ENCODE measurements around the gene GRM4. TPM values are rescaled to one million over a fixed set of nuclear protein-coding genes. Genes with fewer than 3 reads are reported as not detected.

Gene GRM4
- polyA plus RNA-seq, 3 donors = 0.03 to 0.26 TPM; not detected in 1

DNA sequence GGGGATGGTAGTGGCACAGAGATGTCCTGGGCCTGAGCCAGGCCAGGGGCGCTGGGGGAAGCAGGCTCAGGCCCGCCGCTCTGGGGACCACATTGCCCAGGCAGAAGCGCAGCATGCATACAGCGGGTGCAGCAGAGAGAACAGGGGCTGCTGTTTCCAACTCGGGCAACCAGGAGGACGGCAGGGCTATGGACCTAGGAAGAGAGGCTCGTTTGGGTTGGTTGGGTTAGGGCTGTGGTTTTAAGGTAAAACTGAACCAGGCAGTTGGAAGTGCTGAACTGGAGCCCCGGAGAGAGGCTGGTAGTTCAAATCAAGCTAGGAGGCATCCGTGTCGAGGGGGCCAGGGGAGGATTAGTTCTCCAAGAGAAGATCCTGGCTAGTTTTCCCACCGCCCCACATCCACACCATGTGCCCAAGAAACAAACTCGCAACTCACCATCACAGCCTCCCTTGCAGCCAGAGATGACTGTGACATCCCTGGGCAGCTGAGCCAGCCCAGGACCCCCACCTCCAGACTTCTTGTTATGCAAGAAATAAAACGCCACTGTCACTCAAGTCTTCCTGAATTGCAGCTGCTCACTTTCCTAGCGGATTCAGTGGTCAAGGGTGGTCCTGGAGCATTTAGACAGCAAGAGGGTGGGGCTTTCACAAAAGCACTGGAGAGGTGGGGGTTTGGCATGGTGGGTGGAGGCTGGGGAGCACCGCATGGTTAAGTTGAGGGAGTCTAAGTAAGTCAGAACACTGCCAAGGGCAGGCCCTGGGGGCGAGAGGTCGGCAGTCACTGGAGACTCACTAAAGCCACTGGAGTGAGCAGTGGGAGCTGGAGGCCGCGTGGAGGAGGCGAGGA lies 161.2 kb downstream of the GRM4 start:
- no peak overlapping the region for H3K27ac ChIP-seq (ENCODE audit: low read depth, low read length)
- WGBS, 3 donors = 76 to 80% (median 76%) methylated on average over 21 of the region's 21 CpGs

GRCh38 chr6:33983721-33984465 lies 162.0 kb downstream of the GRM4 start:
- no peak overlapping the region for H3K27ac ChIP-seq (ENCODE audit: low read depth, low read length)

GRCh38 chr6:33983109-33983716 lies 162.7 kb downstream of the GRM4 start:
- 28 to 54% (median 39%) methylated on average over 13 of the region's 13 CpGs for WGBS, 3 donors
- no peak overlapping the region for H3K27ac ChIP-seq (ENCODE audit: low read depth, low read length)

More at GRCh38 chr6:33983721-33984465, 162.0 kb downstream of the GRM4 start:
- 82 to 89% (median 86%) methylated on average over 8 of the region's 8 CpGs for WGBS, 3 donors

DNA sequence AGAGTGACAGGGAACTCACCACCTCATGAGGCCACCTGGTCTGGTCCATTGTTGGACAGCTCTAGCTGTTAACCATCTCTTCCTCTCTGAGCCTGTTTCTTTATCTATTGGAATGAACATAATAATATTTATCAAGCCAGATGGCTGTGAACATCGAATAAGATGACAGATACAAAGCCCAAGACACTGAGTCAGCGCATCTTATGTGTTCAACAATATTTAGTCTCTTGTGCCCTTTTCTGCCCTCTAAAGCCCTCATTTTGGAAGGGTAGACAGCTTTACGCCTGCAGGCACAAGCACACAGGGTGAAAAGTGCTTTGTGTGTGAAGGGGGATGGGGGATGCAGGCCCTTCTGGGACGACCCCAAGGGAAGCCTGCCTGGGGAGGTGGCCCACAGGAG lies 164.0 kb downstream of the GRM4 start:
- WGBS, 3 donors = 74 to 86% (median 82%) methylated on average over 3 to 4 of the region's 4 CpGs
- H3K27ac ChIP-seq (ENCODE audit: low read depth, low read length) = no peak overlapping the region

DNA sequence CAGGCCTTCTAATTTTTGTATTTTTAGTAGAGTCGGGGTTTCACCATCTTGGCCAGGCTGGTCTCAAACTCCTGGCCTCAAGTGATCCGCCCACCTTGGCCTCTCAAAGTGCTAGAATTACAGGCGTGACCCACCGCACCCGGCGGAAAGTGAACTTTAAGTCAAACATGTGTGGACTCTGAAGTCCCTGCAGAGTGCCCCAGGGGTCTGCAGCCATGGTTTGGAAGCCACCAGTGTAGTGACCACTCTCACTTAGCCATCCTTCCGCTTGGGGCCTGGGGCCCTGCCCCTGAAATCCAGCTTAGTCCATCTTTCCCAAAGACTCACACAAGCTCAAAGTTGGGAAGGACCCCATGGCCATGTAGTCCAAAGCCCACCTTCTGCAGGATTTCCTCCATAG lies 164.5 kb downstream of the GRM4 start:
- WGBS, 3 donors = 95 to 97% (median 95%) methylated on average over 7 of the region's 7 CpGs
- no peak overlapping the region for H3K27ac ChIP-seq (ENCODE audit: low read depth, low read length)

DNA sequence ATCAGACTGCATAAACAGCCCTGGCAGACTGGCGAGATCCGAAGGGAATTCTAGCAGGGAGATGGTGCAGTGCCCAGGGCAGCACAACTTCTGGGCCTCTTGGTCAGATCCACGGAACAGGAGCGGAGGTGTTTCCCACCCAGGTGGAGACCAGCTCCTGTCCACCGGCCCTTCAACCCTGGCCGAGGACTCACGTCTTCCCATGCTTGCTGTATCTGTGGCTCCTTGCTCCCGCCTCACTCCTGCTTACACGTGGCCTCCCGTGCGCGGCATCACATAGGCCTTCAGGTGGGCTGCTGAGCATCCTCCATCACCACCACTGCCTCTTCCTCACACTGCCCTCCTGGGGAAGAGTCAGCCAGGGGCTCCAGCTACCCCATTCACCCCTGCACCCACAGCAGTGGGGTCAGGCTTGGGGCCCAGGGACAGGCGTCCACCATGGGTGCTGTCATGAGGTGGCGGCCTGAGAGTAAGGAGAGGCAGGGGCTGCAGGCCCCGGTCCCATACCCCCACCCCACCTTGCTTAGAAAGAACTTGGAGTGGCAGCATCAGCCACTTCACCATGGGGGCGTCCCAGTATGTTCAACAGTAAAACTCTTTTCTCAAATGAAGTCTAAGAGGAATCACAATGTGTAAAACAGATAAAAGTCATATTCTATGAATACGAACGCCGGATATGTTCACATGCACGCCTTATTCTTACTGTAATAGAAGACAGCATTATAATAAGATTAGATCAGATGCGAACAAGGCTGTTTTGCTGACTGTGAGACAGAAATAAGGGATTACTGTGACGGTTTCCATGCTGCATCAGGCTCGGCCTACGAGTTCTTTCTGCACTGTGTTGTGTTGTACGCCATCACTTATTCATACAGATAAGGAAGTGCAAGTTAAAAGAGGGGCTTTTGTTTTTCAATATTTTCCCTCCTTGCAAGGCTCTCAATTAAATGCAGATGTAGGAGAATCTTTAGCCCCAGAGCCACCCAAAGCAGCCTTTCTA lies 165.4 kb downstream of the GRM4 start:
- H3K27ac ChIP-seq (ENCODE audit: low read depth, low read length) = no peak overlapping the region
- 84 to 86% (median 86%) methylated on average over 23 to 25 of the region's 25 CpGs for WGBS, 3 donors

DNA sequence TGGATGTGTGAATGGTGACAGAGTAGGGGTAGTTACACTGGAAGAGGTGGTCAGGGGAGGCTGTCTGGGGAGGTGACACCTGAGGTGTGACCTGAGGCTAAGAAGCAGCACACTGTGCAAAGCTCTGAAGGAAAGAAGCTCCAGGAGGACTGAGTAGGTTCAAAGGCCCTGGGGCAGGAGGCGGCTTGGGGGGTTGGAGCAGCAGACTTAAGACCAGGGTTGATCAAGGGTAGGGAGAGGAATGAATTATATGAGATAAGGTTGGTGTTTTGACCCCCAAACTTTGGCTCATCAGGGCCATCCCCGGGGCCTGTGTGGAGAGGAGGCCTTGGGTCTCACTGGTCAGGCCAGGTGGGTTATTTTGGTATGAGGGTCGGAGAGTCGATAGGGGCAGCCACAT lies 166.1 kb downstream of the GRM4 start:
- WGBS, 3 donors = 66 to 80% (median 79%) methylated on average over 4 of the region's 4 CpGs
- H3K27ac ChIP-seq (ENCODE audit: low read depth, low read length) = no peak overlapping the region

- H3K27ac ChIP-seq (ENCODE audit: low read depth, low read length) = no peak overlapping the region
- 74 to 75% (median 74%) methylated on average over 14 to 16 of the region's 16 CpGs for WGBS, 3 donors
Observed at GRCh38 chr6:33978412-33979150, 167.3 kb downstream of the GRM4 start.

DNA sequence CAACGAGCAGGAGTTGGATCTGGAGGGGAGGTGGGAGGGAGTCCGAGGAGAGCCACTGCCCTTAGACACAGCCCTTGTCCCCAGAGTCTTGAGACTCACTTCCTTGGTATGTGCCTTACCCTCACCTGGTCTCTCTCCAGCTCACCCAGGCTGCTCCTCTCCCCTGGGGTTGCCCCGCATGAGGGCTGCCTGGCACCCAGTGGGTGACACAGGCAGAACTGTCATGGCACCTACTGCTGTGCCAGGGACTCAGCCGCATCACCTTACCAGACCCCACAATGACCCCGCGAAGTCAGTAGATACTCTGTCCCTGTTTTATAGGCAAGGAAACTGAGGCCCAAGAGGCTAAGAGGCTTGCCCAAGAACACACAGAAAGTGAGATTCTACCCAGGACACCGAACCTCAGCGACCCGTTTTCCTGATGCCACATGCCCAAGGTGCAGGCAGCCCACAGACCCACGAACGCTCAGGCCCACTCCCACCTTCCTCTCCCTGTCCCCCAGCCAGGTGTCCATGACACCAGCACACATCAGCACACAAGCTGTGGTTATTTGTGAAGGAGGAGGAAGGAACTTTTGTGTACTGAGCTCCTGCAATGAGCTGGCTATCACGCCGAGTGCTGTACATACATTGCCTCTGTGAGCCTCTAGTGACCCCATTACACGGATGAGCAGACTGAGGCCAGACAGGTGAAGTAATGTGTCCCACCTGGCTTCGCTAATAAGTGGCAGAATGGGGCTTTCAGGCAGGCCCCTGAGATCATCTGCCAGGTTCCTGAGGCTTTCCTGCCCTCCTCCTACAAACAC lies 168.1 kb downstream of the GRM4 start:
- 82 to 85% (median 84%) methylated on average over 15 of the region's 15 CpGs for WGBS, 3 donors
- no peak overlapping the region for H3K27ac ChIP-seq (ENCODE audit: low read depth, low read length)

DNA sequence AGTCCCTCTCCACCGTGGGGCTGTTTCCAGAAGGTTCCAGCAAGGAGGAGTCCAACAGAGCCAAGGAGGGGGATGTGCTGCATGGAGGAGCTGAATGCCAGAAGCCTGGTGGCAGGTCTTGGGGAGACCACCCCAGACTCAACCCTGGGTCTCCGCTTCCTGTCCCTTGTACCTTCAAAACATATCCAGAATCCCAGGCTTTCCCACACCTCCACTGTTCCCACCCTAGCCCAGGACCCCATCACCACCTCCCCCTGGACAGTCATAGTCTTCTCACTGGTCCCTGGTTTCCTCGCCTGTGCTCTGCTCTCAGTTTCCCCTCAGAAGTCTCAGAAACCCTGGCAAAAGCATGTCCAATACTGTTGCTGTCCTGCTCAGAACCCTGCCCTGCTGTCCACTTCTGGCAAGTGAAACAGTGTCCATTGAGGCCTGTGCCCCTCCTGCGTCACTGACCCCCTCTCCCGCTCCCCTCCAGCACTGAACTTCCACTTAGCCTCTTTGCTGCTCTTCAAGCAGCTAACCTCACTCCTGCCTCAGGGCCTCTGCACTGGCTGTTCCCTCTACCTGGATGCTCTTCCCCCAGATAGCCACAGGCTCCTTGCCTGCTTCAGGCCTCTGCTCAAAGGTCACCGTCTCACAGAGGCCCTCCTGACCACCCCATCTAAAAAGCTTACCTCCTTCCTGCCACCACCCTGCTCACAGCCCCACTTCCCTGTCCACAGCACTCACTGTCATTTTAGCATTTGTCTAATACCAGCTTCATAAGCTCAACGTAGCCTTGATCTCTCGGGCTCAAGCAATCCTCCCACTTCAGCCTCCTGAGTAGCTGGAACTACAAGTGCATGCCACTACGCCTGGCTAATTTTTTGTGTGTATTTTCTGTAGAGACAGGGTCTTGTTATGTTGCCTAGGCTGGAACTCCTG lies 169.2 kb downstream of the GRM4 start:
- H3K27ac ChIP-seq (ENCODE audit: low read depth, low read length) = no peak overlapping the region
- WGBS, 3 donors = 79 to 81% (median 80%) methylated on average over 9 of the region's 9 CpGs

DNA sequence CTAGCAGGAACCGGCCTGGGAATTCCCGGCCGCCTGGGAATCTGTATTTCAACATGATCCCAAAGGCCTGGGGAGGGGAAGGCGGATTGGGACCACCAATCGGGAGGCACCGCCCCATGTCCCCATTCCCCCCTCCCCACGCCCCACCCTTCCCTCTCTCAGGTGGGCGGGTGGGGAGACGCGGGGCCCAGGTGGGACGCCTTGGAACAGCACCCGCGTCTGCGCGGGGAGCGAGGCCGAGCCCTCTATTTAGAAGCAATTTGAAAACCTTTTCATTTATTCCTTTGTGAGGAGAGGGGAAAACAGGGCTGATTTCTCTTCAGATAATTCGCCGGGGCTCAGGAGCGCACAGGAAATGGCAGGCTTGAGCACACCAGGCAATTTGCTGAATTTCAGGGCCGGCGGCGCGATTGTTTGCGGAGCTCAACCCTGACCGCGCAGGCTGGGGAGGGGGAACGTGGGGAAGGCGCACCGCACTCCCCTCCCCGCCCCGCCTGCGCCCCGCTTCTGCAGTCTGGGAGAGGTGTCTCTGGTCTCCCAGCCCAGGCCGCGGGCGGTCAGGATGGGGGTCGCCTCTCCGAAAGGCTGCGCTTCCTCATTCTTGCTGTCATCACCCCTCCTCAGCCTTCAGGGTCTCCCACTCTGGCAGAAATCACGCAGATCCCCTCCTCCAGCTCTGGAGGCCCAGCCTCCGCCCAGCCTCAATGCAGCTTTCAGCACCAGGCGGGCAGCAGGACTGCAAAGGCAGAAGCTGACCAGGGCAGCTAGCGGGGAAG lies 170.0 kb downstream of the GRM4 start:
- WGBS, 3 donors = 14 to 18% (median 15%) methylated on average over 43 to 44 of the region's 44 CpGs
- H3K27ac ChIP-seq (ENCODE audit: low read depth, low read length) = no peak overlapping the region

GRCh38 chr6:33974471-33974870 lies 171.4 kb downstream of the GRM4 start:
- H3K27ac ChIP-seq (ENCODE audit: low read depth, low read length) = no peak overlapping the region
- WGBS, 3 donors = 44 to 56% (median 53%) methylated on average over 2 of the region's 2 CpGs

DNA sequence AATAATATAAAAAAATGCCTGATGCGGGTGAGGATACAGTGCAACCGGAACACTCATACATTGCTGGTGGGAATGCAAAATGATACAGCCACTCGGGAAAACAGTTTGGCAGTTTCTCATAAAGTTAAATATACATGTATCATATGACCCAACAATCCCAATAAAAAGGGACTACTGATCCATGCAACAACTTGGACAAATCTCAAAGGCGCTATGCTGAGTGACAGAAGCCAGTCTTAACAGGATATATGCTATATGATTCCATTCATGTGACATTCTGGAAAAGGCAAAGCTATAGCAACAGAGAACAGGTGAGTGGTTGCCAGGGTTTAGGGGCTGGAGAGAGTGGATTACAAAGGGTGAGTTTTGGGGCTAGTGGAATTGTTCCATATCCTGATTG lies 171.9 kb downstream of the GRM4 start:
- H3K27ac ChIP-seq (ENCODE audit: low read depth, low read length) = no peak overlapping the region
- WGBS, 3 donors = 63 to 79% (median 65%) methylated on average over 4 of the region's 4 CpGs

GRCh38 chr6:33971580-33971979 lies 174.3 kb downstream of the GRM4 start:
- no peak overlapping the region for H3K27ac ChIP-seq (ENCODE audit: low read depth, low read length)
- WGBS, 3 donors = 65 to 70% (median 67%) methylated on average over 4 of the region's 4 CpGs
